SU-DHL-6 (cell line): ENCODE results near the gene GABPA.

ENCODE experiments used
- EZH2phosphoT487 ChIP-seq: fragments of 200-600 bp; sonication (generic), shearing (Covaris generic); conservative IDR thresholded peaks from 2 replicates; pipeline ENCODE4 v1.6.1; 2018; ENCODE audit warnings: mild to moderate bottlenecking, antibody characterized with exemption, low read length, moderate library complexity, mixed read lengths
- TF ChIP-seq, protein P1 (sequence below): fragments of 200-600 bp; sonication (generic); IDR thresholded peaks from one replicate; pipeline ENCODE4 v1.5.1; 2017; ENCODE audit warnings: antibody characterized with exemption, mild to moderate bottlenecking, low read length, moderate library complexity; ENCODE audit not compliant: insufficient read depth, poor library complexity, severe bottlenecking

DNA sequence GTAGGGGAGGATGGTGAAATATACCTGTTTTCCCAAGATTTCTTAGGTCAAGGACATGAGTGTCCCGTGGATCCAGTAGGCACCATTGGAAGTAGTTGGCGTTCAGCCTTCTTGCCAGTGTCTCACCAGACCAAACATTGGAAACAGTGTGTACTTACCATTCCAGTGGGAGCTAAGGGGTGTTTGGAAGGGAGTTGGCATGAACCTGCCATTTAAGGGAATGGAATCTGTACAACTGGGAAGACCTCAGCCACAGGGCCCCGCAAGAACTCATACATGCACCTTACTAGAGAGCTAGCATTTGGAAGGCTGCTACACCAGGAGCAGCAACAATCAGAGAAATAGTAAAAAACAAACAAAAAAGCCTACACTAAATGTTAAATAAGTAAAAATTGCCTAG, 12.8 kb upstream of the GABPA start:
- TF ChIP-seq, protein P1, sequence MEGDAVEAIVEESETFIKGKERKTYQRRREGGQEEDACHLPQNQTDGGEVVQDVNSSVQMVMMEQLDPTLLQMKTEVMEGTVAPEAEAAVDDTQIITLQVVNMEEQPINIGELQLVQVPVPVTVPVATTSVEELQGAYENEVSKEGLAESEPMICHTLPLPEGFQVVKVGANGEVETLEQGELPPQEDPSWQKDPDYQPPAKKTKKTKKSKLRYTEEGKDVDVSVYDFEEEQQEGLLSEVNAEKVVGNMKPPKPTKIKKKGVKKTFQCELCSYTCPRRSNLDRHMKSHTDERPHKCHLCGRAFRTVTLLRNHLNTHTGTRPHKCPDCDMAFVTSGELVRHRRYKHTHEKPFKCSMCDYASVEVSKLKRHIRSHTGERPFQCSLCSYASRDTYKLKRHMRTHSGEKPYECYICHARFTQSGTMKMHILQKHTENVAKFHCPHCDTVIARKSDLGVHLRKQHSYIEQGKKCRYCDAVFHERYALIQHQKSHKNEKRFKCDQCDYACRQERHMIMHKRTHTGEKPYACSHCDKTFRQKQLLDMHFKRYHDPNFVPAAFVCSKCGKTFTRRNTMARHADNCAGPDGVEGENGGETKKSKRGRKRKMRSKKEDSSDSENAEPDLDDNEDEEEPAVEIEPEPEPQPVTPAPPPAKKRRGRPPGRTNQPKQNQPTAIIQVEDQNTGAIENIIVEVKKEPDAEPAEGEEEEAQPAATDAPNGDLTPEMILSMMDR: no peak
- TF ChIP-seq EZH2phosphoT487: no peak
